Umbilical cord (tissue), 2 donors: ENCODE data around the gene TMEM40. TPM values are rescaled to one million over a fixed set of nuclear protein-coding genes. Genes with fewer than 3 reads are reported as not detected.
"Not testable (repeated sequence)": the region's sequence is repeated elsewhere in the genome, so short reads cannot be mapped to it uniquely, and the experiment has no call there.

Source experiments
- DNase-seq: peaks from one replicate; pipeline ENCODE4 v3.0.0-alpha.2; 2015; ENCODE audit warnings: low spot score
- total RNA-seq: library from RNA; depleted of rRNA; stranded (reverse); fragments of >200 nt; gene quantifications from one replicate; pipeline ENCODE4 v1.2.3, GENCODE V29; 2014; ENCODE audit warnings: low replicate concordance; ENCODE audit not compliant: insufficient read depth

The TMEM40 gene
- total RNA-seq, 1 donor from 2014 or later: 4.8 TPM

DNA sequence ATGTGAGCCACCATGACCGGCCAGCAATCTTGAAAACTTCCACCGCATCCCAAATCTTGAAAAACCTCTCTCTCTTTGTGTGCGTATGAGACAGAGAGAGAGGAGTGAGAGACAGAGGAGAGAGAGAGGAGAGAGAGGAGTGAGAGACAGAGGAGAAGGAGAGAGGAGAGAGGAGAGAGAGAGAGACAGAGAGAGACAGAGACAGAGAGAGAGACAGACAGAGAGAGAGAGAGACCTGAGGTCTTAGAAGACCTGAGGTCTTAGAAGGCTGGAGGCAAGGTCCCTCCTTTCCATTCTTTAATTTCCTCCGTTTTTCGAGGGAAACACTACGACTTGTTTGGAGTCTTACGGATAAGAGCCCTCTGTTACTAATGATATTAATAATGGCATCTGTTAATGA lies 39.5 kb downstream of the TMEM40 start:
- DNase-seq: no peak

DNA sequence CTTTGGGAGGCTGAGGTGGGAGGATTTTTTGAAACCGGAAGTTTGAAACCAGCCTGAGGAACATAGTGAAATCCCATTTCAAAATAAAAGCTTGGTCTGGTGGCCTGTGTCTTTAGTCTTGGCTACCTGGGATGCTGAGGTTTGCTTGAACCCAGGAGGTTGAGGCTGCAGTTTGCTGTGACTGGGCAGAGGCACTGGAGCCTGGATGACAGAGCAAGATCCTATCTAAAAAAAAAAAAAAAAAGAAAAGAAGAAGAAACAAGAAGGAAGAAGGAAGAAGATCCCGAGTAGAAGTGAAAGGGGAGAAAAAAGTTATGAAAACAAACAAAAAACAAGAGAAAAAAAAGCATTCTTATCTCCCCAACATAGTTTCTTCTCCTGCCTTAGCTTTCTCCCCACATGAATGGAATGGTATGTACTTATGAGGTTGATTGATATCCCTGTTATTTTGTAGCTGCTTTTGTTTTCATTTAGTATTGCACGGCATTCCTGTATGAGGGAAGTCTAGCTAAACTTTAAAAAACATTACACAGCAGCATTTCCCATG lies 42.4 kb downstream of the TMEM40 start:
- DNase-seq: no peak

DNA sequence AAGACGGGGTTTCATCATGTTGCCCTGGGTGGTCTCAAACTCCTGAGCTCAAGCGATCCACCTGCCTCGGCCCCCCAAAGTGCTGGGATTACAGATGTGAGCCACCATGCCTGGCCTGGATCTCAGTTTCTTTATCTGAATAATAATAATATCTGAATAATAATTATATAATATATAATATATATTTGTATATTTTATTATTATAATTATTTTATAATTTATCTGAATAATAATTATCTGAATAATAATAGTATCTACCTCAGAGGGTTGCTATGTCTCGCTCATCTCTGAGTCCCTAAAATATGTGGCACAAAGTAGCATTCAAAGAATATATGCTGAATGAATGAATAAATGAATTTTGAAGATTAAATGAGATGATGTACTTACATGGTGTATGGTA lies 44.8 kb downstream of the TMEM40 start:
- DNase-seq: no peak

DNA sequence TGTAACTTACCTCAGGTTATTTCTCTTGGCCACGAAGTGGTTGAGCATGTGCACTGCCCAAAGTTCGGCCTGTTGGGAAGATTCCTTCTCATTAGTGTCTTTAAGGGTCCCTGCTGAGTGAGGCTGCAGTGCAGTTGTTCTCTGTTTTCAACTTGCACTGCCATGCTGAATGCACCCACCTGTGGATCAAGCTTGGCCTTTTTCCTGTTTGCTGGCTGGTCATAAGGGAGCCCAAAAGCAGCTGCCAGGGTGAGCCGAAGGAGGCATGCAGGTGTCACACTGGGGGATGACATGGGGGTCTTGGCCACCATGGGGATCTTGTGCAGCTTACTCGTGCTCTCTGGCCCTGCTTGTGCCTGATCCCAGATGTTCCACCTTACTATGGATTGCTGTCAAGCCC lies 49.0 kb downstream of the TMEM40 start:
- no peak for DNase-seq

DNA sequence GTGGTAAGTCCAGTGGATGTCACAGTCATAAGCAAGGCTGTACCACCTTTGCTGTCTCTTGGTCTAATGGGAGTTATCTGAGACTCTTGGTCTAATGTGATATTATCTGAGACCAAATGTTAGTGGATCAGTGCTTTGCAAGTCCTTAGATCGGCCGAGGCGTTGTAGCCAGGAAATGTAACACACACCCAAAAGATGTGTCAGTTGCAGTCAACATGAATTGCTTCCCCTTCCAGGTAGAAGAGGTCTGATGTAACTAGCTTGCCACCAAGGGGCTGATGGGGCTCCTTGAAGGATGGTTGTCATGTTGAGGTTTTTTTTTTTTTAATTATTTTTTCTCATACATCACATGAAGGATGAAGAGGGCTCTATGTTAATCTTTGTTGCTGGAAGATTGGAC lies 49.7 kb downstream of the TMEM40 start:
- no peak for DNase-seq

DNA sequence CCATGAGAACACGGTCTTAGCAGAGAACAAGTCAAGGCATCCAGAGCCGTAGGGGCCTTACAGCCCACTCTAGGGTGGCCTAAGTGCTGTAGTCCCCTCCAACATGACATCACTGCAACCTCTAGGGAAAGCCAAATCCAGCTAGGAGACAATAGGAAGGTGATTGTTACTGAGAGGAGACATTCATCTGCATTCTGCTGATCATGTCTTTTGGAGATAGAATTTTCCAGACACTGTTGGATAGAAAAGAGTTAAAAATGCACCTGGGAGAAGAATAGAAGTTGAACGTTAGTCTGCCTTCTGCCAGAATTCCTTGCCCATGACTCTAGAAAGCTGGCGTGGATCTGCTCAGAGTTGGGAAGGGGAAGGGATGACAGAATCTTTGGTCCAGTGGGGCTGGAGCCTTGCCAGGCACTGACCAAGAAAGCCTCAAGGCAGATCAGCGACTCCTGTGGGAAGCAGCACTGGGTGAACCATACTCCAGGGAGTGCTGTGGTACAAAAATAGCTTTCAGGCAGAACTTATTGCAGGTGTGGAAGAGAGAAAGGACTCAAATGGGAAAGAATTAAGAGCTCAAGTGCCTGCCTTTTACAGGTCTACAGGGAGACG lies 50.4 kb downstream of the TMEM40 start:
- DNase-seq: peak; percentile 31

DNA sequence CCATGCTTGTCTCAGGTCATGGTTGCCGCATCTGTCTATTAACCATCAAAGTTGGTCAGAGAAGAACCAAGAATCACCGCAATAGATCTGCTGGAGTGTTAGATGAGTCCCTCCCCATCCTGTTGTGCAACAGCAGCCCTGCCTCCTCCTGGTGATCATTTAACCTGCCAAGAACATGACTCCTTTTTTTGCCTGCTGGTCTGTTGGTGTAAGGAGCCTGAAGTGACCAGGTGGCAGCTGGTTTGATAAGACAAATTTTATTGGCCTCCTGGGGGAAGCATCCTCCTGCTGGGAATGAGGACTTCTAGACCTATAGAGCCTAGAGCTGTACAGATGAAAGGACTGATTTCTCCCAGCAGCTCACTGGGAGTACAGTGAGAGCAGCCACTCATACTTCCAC lies 51.6 kb downstream of the TMEM40 start:
- no peak for DNase-seq

DNA sequence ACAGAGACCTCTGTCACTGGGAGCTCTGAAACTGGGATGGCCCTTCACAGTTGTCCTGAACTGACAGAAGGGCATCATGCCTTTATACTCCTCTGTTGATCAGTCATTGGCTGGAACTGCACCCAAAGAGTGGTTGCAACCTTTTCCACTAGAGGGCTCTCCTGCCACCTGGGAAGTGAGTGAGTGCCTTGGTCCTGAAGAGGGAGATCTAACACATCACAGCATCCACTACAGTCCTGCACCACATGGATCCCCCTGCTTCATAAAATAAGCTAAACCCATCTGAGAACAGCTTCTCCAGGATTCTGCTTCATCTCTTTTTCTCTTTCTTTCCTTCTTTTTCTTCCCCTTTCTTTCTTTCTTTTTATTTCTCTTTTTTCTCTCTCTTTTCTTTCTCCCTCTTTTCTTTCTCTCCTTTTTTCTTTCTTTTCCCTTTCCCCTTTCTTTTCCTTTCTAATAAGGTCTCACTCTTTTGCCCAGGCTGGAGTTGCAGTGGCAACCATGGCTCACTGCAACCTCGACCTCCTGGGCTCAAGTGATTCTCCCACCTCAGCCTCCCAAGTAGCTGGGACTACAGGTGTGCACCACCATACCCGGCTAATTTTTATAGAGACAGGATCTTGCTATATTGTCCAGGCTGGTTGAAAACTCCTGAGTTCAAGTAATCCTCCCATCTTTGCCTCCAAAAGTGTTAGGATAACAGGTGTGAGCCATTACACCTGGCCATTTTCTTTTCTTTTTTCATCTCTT lies 52.4 kb downstream of the TMEM40 start:
- peak; percentile 38 for DNase-seq

DNA sequence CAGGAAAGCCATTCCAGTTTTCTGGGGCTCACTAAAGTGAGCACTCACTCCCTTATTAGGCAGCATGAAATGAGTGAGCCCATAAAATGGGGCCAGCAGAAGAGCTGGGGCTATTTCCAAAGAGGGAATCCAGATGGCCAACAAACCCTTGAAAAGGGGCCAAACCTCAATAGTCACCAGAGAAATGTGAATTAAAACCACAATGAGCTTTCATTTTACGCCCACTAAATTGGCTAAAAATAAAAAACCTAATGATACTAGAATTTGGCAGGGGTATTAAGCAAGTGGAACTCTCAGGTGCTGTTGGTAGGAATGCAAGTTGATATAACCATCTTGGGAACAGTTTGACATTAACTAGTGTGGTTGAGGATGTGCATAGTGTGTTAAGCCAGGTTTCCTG lies 53.1 kb downstream of the TMEM40 start:
- DNase-seq: no peak

DNA sequence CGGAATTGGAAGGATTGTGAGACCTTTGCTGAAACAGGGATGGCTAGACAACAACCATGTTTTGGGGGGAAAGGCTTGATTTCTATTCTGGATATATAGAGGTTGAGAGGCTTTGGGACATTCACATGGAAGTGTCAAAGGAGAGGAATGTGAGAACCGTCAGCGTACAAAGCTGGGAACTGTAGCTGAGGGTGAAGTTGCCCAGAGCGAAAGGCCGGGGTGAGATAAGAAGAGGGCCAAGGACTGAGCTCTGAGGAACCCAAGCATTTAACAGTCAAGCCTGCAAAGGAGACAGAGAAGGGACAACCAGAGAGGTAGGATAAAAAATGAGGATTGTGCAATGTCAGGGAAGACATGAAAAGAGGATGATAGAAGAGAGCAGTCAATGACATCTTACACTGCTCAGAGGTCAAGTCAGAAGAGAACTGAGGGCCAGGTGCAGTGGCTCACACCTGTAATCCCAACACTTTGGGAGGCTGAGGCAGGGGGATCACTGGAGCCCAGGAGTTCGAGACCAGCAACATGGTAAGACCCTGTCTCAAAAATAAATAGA lies 53.6 kb downstream of the TMEM40 start:
- DNase-seq: no peak

DNA sequence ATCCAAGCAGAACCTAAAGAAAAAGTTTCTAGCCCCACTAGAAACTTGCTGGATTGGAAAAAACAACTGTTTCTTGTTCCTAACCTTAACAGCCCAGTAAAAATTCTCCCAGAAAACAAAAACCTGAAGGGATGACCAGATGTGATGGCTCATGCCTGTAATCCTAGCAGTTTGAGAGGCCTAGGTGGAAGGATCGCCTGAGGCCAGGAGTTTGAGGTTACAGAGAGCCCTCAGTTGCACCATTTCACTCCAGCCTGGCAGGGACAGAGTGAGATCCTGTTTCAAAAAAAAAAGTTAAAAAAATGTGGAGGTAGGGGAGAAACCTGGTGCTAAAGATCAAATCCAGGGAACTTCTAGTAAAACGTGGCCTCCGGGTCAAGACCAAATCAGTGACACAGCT lies 56.6 kb downstream of the TMEM40 start:
- DNase-seq: no peak

DNA sequence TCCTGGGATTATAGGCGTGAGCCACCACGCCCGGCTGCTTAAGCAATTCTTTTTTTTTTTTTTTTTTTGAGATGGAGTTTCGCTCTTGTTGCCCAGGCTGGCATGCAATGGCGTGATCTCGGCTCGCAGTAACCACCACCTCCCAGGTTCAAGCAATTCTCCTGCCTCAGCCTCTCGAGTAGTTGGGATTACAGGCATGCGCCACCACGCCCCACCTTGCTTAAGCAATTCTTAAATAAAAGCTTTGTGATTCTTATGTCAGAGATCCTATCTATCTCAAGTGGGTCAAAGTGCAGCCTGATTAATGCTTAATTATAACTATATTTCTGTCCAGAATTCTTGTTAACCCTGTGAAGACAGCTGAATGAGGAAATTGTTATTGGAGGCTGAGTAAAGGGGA lies 57.5 kb downstream of the TMEM40 start:
- DNase-seq: not testable (repeated sequence)

DNA sequence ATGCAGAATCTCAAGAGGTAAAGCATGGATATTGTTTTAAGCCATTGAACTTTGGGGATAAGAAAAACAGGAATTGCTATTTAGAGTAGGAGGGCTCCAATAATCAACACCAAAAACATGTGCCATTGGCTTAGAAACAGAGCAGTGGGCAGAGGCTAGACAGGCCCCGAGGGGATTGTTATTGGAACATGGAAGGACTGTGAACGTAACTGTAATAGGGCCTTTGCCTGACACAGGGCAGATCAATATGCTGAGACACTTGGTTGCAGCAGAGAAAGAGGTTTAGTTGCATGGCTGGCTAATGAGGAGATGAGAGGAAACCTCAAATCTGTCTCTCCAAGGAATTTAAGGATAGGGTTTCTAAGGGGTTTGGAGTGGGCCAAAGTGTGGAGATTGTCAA lies 58.3 kb downstream of the TMEM40 start:
- no peak for DNase-seq

DNA sequence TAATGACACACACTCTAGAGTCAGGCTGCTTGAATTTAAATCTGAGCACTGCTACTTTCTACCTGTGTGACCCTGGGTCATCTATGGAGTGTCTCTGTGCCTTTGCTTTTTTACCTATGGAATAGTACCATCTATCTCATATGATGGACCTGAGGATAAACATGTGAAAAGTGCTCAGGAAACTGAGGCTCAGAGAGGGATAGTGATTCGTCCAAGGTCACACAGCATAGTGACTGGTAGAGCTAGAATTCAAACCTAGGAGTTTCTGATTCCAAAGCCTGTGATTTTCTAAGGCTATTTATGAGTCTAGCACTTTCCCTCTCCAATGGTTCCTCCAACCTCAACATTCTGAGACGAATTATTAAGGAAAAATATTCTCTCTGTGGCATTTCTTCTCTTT lies 63.1 kb downstream of the TMEM40 start:
- DNase-seq: no peak

DNA sequence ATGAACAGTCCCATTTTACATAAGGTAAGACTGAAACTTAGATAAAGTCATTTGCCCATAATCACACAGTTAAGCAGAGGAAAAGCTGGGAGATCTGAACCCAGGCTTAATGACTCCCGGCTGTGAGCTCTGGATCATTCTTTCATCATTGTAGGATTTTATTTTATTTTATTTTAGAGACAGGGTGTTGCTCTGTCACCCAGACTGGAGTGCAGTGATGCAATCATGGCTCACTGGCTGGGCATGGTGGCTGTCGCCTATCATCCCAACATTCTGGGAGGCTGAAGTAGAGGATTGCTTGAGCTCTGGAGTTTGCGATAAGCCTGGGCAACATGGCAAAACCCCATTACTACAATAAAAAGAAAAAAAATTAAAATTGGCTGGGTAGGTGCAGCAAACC lies 63.9 kb downstream of the TMEM40 start:
- no peak for DNase-seq

DNA sequence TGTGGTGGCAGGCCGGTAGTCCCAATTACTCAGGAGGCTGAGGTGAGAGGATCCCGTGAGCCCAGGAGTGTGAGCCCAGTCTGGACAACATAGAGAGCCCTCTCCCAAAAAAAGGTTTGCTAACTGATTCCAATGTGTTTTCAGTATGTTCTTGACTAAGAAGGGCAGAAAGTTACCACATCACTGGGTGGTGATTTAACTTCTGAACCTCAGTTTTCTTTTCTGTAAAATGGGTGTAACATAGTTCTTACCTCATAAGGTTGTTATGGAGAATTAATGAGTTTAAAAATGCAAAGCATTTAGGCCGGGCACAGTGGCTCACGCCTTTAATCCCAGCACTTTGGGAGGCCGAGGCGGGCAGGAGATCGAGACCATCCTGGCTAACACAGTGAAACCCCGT lies 66.6 kb downstream of the TMEM40 start:
- DNase-seq: no peak

DNA sequence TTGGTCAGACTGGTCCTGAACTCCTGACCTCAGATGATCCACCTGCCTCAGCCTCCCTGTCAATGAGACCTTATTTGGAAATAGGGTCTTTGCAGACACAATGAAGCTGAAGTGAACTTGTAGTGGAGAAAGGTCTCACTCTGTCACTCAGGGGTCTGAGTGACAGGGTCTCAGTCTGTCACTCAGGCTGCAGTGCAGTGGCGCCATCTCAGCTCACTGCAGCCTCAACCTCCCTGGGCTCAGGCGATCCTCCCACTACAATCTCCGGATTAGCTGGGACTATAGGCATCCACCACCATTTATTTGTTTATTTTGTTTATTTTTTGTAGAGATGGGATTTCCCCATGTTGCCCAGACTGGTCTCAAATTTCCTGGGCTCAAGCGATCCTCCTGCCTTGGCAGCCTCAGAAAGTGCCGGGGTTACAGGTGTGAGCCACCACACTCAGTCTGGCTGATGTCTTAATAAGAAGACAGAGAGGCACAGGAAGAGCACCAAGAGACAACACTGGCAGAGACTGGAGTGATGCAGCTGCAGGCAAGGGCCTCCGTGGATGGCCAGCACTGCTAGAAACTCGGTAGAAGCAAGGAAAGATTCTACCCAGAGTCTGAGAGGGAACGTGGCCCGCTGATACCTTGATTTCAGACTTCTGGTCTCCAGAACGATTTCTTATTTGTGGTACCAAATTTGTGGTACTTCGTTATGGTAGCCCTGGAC lies 68.9 kb downstream of the TMEM40 start:
- no peak for DNase-seq

DNA sequence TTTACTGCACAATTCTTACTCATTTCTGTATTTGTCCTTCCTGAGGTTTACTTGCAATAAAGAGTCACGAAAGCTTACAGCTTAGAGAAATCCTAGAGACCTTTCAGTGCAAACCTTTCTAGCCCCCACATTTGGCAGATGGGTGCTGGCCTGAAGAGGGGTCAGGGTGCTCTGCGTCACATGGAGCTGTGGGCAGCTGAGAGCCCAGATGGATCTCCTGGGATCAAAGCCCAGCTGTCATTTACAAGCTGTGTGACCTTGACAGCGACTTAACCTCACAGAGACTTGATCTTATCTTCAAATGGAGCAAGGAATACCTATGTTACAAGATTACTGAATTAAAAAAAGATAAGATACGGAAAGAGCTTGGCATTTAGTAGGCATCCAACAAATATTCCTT lies 71.1 kb downstream of the TMEM40 start:
- no peak for DNase-seq

DNA sequence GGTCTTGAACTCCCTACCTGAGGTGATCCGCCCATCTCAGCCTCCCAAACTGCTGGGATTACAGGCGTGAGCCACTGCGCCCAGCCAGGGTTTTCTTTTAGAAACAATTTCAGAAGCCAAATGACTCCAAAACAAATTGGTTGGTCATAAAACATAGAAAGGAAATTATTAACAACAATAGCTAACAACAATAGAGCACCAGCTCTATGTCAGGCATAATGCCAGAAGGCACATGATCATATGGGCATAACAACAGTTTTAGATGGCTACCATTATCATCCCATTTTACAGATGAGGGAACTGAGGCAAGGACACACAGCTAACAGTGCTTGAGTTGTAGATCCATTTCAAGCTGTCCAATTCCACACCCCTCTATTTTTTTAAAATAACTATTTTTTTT lies 73.0 kb downstream of the TMEM40 start:
- no peak for DNase-seq
